ENCODE data around the gene DPH6.

DPH6 gene

GRCh38 chr15:35495080-35495479 lies 50.9 kb downstream of the DPH6 start:
- intact Hi-C loops (cut with DNase I): no loop called here
- no peak for DNase-seq

- intact Hi-C loops (cut with DNase I): no loop called here
- DNase-seq: no peak
Observed at GRCh38 chr15:35491999-35492398, 54.0 kb downstream of the DPH6 start.

- intact Hi-C loops (cut with DNase I): no loop called here
Observed at GRCh38 chr15:35491173-35491572, 54.8 kb downstream of the DPH6 start.

GRCh38 chr15:35490511-35490910 lies 55.5 kb downstream of the DPH6 start:
- intact Hi-C loops (cut with DNase I): no loop called here
- DNase-seq: no peak

More at GRCh38 chr15:35491173-35491572, 54.8 kb downstream of the DPH6 start:
- DNase-seq: no peak

GRCh38 chr15:35487417-35487816 lies 58.5 kb downstream of the DPH6 start:
- intact Hi-C loops (cut with DNase I): no loop called here

GRCh38 chr15:35486296-35486695 lies 59.7 kb downstream of the DPH6 start:
- no peak for DNase-seq
- intact Hi-C loops (cut with DNase I): no loop called here

More at GRCh38 chr15:35487417-35487816, 58.5 kb downstream of the DPH6 start:
- DNase-seq: no peak

GRCh38 chr15:35485411-35485810 lies 60.6 kb downstream of the DPH6 start:
- DNase-seq: no peak
- intact Hi-C loops (cut with DNase I): no loop called here

- DNase-seq: no peak
- intact Hi-C loops (cut with DNase I): no loop called here
Observed at GRCh38 chr15:35484231-35484945, 61.6 kb downstream of the DPH6 start.

GRCh38 chr15:35481992-35482391 lies 64.0 kb downstream of the DPH6 start:
- intact Hi-C loops (cut with DNase I): no loop called here
- DNase-seq: no peak

GRCh38 chr15:35481064-35481463 lies 64.9 kb downstream of the DPH6 start:
- no peak for DNase-seq
- intact Hi-C loops (cut with DNase I): no loop called here

GRCh38 chr15:35479423-35479822 lies 66.5 kb downstream of the DPH6 start:
- DNase-seq: no peak
- intact Hi-C loops (cut with DNase I): no loop called here

GRCh38 chr15:35477312-35478262 lies 68.4 kb downstream of the DPH6 start:
- no peak for DNase-seq
- intact Hi-C loops (cut with DNase I): no loop called here

GRCh38 chr15:35471024-35471423 lies 74.9 kb downstream of the DPH6 start:
- intact Hi-C loops (cut with DNase I): no loop called here
- DNase-seq: no peak

- intact Hi-C loops (cut with DNase I): no loop called here
- DNase-seq: no peak
Observed at GRCh38 chr15:35470441-35470840, 75.5 kb downstream of the DPH6 start.

GRCh38 chr15:35466476-35466875 lies 79.5 kb downstream of the DPH6 start:
- intact Hi-C loops (cut with DNase I): no loop called here
- DNase-seq: no peak

- intact Hi-C loops (cut with DNase I): no loop called here
- DNase-seq: no peak
Observed at GRCh38 chr15:35465783-35466182, 80.2 kb downstream of the DPH6 start.

GRCh38 chr15:35460616-35461015 lies 85.3 kb downstream of the DPH6 start:
- DNase-seq: no peak
- intact Hi-C loops (cut with DNase I): no loop called here

- intact Hi-C loops (cut with DNase I): no loop called here
- DNase-seq: no peak
Observed at GRCh38 chr15:35458176-35458856, 87.6 kb downstream of the DPH6 start.

GRCh38 chr15:35455201-35455600 lies 90.8 kb downstream of the DPH6 start:
- DNase-seq: no peak
- intact Hi-C loops (cut with DNase I): no loop called here

- no peak for DNase-seq
- intact Hi-C loops (cut with DNase I): no loop called here
Observed at GRCh38 chr15:35450492-35450891, 95.5 kb downstream of the DPH6 start.
